Mucosa of descending colon (tissue), 3 donors: Measurements from ENCODE around the gene DNAH2. TPM values are rescaled to one million over a fixed set of nuclear protein-coding genes. Genes with fewer than 3 reads are reported as not detected.

ENCODE experiments used
- ATAC-seq: fragments of 200-7000 bp; cut with Tn5 transposase; one replicate; pipeline ENCODE4 v1.9.1; 2020; ENCODE audit warnings: mild to moderate bottlenecking, moderate library complexity
- DNase-seq, 3 donors: peaks; one replicate each; pipeline ENCODE4 v3.0.0-alpha.2; 2020
- H3K36me3 ChIP-seq: fragments of 200-600 bp; one replicate; pipeline ENCODE4 v1.8.0; 2021; ENCODE audit warnings: low read depth, mild to moderate bottlenecking
- H3K4me1 ChIP-seq: fragments of 200-600 bp; one replicate; pipeline ENCODE4 v1.8.0; 2021; ENCODE audit warnings: low read depth, mild to moderate bottlenecking
- H3K4me3 ChIP-seq: fragments of 200-600 bp; one replicate; pipeline ENCODE4 v1.8.0; 2021; ENCODE audit warnings: mild to moderate bottlenecking
- H3K9me3 ChIP-seq: fragments of 200-600 bp; one replicate; pipeline ENCODE4 v1.8.0; 2021; ENCODE audit warnings: mild to moderate bottlenecking
- intact Hi-C, 2 donors: fragments of 100-400 bp; cut with DNase I in 1 of 2; cut with micrococcal nuclease in 1 of 2; formaldehyde crosslinking; loops; one replicate each; pipeline versions ENCODE4 v1.11.0 to v1.11.1; 2022; cut with DNase I, micrococcal nuclease
- total RNA-seq, 3 donors: library from RNA; stranded (reverse); fragmentation: NEBNext Ultra II Directional in 2 of 3; extraction: Animal tissue kit (Norgen Biotek cat#: 25700) in 2 of 3; gene quantifications; one replicate each; pipeline versions ENCODE4 v1.2.1 to v1.2.4, GENCODE V29; 2021 to 2023
- TF ChIP-seq, protein P1 (sequence below): fragments of 200-600 bp; IDR thresholded peaks from one replicate; pipeline ENCODE4 v1.8.0; 2022; ENCODE audit warnings: antibody characterized with exemption, mild to moderate bottlenecking
- donor health status: DM: no; HTN: no; CAD: no; lungs with moderate emphysema.
- donor health status: DM: no; HTN: no; CAD: no.
- donor health status: DM: no; HTN: yes; CAD: no.

The DNAH2 gene
- total RNA-seq, 3 donors from 2014 or later: 0.19 to 0.70 (median 0.29) TPM

DNA sequence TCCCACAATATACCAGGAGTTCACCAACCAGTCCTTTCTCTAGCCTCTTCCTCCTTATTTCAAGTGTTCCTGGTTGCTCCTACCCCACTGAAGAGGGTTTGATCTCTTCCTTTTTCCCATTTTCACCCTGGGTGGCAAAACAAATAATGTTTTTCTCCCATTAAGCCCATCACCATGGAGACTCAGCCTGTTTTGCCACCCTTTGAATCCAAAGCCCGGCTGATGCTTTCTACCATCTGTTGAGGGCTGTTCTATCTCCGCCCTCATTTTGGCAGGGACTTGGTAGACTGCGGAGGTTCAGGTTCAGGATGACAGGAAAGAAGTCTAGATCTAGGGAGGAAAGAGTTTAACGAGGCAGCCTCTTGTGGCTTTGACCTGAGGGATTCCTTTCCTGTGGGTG is 2.6 kb downstream of the DNAH2 start:
- no peaks in the 10 kb centered on the region for H3K9me3 ChIP-seq
- intact Hi-C loops: no loop called here
- TF ChIP-seq, protein P1, sequence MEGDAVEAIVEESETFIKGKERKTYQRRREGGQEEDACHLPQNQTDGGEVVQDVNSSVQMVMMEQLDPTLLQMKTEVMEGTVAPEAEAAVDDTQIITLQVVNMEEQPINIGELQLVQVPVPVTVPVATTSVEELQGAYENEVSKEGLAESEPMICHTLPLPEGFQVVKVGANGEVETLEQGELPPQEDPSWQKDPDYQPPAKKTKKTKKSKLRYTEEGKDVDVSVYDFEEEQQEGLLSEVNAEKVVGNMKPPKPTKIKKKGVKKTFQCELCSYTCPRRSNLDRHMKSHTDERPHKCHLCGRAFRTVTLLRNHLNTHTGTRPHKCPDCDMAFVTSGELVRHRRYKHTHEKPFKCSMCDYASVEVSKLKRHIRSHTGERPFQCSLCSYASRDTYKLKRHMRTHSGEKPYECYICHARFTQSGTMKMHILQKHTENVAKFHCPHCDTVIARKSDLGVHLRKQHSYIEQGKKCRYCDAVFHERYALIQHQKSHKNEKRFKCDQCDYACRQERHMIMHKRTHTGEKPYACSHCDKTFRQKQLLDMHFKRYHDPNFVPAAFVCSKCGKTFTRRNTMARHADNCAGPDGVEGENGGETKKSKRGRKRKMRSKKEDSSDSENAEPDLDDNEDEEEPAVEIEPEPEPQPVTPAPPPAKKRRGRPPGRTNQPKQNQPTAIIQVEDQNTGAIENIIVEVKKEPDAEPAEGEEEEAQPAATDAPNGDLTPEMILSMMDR: no peak
- no peak overlapping the region for H3K4me3 ChIP-seq
- DNase-seq (no peak), ATAC-seq (no peak)
- peaks cover 14% of the 10 kb centered on the region for H3K4me1 ChIP-seq
- no peaks in the 10 kb centered on the region for H3K36me3 ChIP-seq

DNA sequence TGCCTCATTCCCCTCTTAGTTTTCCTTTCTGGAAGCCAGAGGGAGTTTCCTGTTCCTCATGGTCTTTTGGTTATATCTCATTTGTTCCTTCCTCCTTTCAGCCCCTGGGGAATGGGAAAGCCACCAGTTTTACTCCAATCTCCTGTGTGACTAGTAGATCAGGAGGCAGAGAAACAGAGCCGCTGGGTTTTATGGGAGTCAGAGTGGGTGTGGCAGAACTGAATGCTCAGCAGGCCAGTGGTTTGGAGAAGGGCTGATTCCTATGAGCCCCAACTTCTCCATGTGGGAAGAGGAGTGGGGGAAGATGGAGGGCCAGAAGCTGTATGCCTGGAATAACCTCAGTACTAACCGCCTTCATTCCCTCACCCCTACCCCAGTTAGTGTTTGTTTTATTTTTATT is 4.1 kb downstream of the DNAH2 start:
- no peaks in the 10 kb centered on the region for H3K9me3 ChIP-seq
- TF ChIP-seq, protein P1: no peak
- no peak overlapping the region for H3K4me3 ChIP-seq
- H3K36me3 ChIP-seq: no peaks in the 10 kb centered on the region
- intact Hi-C loops: no loop called here
- no peak for DNase-seq
- H3K4me1 ChIP-seq: peaks cover 9% of the 10 kb centered on the region
- no peak for ATAC-seq

DNA sequence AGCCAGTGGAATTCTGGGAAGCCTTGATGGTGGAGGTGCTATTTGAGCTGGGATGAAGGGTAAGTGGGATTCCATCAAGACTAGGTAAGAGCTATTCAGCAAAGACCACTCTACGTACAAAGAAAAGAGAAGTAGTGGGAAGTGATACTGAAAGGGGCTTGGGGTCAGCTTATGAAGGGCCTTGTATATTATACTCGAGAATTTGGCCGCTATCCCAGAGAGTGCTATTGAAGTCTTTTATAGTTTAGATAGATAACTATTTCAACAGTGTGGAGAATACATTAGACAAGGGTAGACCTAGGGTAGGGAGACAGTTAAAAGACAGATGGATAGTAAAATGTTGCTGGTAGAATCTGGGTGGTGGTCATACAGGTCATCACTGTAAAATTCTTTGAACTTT is 10.3 kb downstream of the DNAH2 start:
- TF ChIP-seq, protein P1: no peak
- DNase-seq (no peak), ATAC-seq (no peak)
- H3K4me1 ChIP-seq: no peaks in the 10 kb centered on the region
- H3K4me3 ChIP-seq: no peak overlapping the region
- H3K9me3 ChIP-seq: no peaks in the 10 kb centered on the region
- intact Hi-C loops: no loop called here
- no peaks in the 10 kb centered on the region for H3K36me3 ChIP-seq

DNA sequence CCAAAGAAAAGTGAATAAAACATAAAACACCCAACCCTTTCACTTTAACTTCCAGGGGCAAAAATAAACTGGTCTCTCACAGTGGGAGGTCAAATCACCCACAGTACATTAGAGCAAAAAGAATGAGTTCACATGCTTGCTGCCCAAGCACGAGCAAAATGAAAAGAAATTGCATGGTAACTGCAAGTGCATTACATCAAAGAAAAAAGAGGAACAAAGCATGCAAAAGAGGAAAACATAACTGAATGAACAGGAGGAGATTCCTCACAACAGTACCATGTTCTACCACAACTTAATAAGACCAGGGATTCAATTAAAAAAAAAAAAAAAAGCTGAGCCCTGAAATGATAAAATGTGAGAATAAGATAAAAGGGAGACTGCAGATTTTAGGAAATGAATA is 12.3 kb downstream of the DNAH2 start:
- ATAC-seq (no peak), DNase-seq (no peak)
- TF ChIP-seq, protein P1: no peak
- Histone ChIP-seq H3K9me3 (no peaks in the 10 kb centered on the region), H3K4me1 (no peaks in the 10 kb centered on the region), H3K36me3 (no peaks in the 10 kb centered on the region), H3K4me3 (no peak overlapping the region)
- intact Hi-C loops: no loop called here

DNA sequence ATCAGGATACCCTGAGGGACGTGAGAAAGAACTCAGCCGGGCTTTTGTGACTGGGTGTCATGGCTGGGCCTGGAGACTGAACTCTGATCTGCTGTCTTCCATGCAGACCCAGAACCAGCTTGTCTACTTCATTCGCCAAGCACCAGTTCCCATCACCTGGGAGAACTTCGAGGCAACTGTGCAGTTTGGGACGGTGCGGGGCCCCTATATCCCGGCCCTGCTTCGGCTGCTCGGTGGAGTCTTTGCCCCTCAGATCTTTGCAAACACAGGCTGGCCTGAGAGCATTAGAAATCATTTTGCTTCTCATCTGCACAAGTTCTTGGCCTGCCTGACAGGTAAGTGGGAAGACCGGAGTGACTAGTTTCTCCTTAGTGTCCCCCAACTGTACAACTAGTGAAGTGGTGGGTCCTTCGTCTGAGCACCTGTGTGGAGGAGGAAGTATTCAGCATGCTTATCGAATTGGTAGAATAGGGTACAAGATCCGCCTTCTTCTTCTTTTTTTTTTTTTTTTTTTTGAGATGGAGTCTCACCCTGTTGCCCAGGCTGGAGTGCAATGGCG is 15.5 kb downstream of the DNAH2 start:
- ATAC-seq (no peak), DNase-seq (no peak)
- TF ChIP-seq, protein P1: no peak
- Histone ChIP-seq H3K36me3 (no peaks in the 10 kb centered on the region), H3K9me3 (no peaks in the 10 kb centered on the region), H3K4me1 (no peaks in the 10 kb centered on the region), H3K4me3 (no peak overlapping the region)
- intact Hi-C loops: no loop called here

DNA sequence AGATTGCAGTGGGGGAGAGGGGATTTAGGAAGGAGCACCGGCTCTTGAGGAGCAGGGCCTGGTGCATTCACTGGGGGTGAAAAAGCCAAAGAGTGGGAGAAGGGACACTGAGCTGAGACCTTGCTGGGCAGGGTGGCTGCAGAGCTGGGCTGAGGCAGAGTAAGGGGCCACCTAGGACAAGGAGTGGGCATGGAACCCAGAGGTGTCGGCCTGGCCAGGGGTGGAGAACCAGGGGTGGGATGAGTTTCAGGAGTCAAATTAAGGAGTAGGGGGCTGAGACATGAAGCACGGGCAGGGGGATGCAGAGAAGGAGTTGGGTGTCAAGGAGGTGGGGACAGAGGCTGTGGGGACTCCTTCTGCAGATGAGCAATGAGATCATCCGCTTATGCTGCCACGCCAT is 20.1 kb downstream of the DNAH2 start:
- TF ChIP-seq, protein P1: no peak
- Histone ChIP-seq H3K4me1 (no peaks in the 10 kb centered on the region), H3K9me3 (no peaks in the 10 kb centered on the region), H3K36me3 (no peaks in the 10 kb centered on the region), H3K4me3 (no peak overlapping the region)
- no peak for DNase-seq
- intact Hi-C loops: no loop called here
- ATAC-seq: no peak
